Left kidney (tissue), 2 donors: ENCODE data around the gene CBFA2T2. TPM values are rescaled to one million over a fixed set of nuclear protein-coding genes. Genes with fewer than 3 reads are reported as not detected.
"Not testable (repeated sequence)": the region's sequence is repeated elsewhere in the genome, so short reads cannot be mapped to it uniquely, and the experiment has no call there.

Source experiments
- DNase-seq: peaks from one replicate; pipeline ENCODE4 v3.0.0-alpha.2; 2013
- polyA plus RNA-seq: library from polyadenylated mRNA; unstranded; fragments of 120-200 nt; gene quantifications from one replicate; pipeline ENCODE4 v1.2.1, GENCODE V29; 2013; ENCODE audit not compliant: insufficient read length

Gene CBFA2T2
- polyA plus RNA-seq, 1 donor = 36.9 TPM

DNA sequence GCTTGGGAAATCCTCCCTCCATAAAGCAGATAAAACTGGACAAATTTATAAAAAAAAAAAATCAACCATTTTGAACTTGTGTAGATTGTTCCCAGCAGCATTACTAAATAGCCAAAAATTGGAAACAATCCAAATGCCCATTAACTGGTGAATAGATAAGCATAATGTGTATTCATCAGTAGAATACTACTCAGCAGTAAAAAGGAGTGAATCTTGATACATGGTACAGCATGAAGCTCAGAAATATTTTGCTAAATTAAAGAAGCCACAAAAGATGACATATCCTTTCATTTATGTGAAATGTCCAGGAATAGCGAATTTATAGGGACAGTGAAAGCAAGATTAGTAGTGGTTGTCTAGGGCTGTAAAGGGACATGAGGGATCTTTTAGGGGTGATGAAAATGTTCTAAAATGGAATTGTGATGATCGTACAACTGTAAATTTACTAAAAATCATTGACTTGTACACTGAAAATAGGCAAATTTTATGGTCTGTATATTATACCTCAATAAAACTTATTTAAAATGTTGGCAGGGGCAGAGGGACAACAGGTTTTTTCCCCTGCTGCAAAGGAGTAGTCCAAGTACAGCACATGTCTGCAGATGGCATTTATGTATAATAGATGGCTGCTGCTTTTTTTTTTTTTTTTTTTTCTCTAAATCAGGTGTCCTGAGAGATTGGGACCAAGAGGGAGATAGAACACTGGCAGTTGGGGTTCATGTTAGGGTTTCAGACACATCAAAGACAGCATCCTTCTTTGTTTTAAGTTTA lies 59.5 kb downstream of the CBFA2T2 start:
- no peak for DNase-seq

DNA sequence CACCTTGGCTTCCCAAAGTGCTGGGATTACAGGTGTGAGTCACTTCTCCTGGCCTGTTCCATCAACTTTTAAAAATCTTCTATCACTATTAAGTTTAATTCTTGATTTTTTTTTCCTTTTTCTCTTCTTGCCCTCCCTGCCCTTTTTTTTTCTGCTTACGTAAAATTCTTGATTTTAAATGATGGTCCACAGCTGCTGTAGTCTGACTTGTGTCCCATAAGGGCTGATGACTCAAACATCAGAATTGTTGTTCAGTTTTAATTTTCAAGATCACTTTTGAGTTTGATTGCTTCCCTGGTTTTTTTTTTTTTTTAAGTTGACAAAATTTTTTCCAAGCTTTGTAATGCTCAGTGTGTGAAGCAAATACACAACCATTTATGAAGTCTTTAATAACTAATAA lies 61.9 kb downstream of the CBFA2T2 start:
- DNase-seq = no peak

DNA sequence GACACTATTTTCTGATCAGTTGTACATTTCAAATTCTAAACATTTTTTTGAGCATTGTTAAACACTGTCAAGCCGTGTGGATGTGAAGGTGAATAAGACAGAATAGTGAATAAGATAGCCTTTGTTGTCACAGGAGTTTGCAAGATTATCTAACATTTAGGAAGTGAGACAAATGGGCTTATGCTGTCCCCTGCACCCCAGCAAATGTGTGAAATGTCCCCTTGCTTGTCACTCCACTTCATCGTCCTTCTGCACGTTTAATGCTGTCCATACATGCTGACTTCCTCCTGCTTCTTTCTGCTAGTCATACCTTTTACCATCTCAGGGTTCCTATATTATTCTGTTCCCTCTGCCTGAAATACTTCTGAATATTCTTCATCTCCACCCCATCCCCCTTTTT lies 62.6 kb downstream of the CBFA2T2 start:
- no peak for DNase-seq

DNA sequence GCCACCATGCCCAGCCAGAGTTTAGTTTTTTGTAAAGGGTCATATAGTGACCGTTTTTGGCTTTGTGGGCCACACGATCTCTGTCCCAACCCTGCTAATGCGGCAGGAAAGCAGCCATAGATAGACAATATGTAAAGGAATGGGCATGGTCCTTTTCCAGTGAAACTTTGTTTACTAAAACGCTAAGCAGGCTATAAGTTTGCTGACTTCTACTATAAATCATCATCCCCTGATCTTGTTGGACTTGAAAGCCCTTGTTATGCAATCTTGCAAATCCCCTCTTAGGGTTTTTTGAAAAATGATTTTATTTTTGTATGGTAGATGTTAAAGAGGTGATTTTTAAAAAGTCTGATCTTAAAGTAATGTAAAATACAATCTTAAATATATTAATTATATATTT lies 63.6 kb downstream of the CBFA2T2 start:
- DNase-seq = no peak

GRCh38 chr20:33554914-33555420 lies 65.1 kb downstream of the CBFA2T2 start:
- DNase-seq = peak; percentile 86

DNA sequence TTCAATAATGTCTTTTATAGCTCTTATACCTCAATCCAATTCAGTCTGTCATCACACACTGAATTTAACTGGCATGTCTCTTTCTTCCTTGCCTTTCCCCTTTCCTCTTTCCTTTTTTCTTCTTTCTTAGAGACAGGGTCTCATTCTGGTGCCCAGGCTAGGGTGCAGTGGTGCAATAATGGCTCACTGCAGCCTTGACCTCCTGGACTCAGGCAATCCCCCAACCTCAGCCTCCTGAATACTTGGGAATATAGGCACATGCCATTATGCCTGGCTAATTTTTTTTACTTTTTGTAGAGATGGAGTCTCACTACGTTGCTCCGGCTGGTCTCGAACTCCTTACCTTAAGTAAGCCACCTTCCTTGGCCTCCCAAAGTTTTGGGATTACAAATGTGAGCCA lies 65.9 kb downstream of the CBFA2T2 start:
- no peak for DNase-seq

DNA sequence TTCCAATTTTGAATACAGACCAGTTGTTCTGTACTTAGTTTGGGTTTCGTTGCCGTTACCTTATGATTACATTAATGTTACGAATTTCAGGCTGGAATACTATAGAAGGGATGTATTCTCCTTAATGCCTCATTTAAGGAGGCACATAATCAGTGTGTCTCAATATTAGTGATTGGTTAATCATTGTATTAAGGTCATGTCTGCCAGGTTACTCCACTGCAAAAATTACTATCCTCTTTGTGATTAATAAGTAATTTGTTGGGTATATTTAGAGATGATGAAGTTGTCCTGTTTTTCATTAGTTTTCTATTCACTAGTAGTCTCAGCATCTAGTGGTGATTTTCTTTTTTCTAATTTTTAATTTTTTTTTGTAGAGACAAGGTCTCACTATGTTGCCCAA lies 66.3 kb downstream of the CBFA2T2 start:
- DNase-seq = no peak

GRCh38 chr20:33558348-33559144 lies 68.7 kb downstream of the CBFA2T2 start:
- no peak for DNase-seq

DNA sequence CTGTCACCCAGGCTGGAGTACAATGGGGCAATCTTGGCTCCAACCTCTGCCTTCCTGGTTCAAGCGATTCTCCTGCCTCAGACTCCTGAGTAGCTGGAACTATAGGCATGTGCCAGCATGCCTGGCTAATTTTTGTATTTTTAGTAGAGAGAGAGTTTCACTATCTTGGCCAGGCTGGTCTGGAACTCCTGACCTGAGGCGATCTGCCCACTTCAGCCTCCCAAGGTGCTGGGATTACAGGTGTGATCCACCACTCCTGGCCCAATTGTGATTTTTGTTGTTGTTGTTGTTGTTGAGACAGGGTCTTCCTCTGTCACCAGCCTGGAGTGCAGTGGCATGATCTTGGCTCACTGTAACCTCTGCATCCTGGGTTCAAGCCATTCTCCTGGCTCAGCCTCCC lies 69.3 kb downstream of the CBFA2T2 start:
- DNase-seq = no peak

DNA sequence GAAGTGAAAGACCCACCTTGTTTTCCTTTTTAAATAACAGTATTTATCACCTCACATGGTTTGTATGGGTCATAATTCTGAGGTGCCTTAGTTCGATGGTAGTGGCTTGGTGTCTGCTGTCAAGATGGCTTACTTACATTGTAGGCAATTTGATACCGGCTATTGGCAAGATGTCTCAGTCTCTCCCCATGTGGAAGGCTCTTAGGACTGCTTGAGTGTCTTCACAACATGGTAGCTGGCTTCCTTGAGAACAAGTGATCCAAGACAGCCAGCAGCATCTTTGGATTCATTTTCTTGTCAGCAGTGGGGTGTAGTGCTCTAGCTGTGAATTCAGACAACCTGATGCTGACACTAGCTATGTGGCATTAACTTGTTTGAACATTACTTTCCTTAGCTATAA lies 70.1 kb downstream of the CBFA2T2 start:
- DNase-seq = no peak

- DNase-seq = not testable (repeated sequence)
Measured at GRCh38 chr20:33561053-33561452, 71.2 kb downstream of the CBFA2T2 start.

DNA sequence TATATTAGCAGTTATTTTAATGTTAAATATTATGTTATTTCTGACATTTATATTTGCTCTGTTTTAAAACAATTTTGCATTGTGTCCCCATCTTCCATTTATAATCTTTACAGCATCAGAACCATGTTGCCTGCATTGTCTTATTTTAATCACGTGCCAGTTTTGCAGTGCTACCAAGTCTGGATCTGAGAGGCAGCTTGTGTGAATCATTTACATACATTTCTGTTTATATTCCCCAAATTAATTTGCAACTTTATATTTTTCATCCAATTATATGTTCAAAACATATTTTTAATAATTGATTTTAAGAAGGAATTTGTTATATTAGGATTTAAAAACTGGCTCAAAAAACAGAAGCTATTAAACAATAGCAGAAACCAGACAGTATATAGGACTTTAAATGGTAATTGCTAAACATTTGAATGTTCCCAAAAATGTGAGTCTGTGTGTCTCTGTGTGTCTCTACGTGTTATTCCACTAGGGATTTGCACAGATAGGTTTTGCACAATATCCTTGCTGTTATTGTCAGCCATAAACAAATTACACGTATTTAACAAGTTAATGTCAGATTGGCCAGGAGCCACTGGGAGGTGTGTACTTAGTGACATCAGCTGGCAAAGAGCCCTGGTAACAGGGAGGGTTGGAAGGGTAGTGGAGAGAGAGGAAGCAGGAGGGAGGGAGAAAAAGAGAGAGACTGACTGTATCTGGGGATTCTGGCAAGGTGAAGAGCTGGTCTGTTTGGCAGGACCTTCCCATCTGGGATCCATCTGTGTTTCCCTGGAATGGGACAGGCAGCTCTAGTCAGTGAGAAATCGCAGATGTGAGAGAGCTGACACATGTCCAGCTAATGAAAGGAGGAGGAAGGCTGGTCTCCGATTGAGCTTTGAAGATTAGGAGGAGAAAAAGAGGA lies 72.1 kb downstream of the CBFA2T2 start:
- DNase-seq = peak; percentile 67

GRCh38 chr20:33563788-33564187 lies 73.9 kb downstream of the CBFA2T2 start:
- DNase-seq = no peak

DNA sequence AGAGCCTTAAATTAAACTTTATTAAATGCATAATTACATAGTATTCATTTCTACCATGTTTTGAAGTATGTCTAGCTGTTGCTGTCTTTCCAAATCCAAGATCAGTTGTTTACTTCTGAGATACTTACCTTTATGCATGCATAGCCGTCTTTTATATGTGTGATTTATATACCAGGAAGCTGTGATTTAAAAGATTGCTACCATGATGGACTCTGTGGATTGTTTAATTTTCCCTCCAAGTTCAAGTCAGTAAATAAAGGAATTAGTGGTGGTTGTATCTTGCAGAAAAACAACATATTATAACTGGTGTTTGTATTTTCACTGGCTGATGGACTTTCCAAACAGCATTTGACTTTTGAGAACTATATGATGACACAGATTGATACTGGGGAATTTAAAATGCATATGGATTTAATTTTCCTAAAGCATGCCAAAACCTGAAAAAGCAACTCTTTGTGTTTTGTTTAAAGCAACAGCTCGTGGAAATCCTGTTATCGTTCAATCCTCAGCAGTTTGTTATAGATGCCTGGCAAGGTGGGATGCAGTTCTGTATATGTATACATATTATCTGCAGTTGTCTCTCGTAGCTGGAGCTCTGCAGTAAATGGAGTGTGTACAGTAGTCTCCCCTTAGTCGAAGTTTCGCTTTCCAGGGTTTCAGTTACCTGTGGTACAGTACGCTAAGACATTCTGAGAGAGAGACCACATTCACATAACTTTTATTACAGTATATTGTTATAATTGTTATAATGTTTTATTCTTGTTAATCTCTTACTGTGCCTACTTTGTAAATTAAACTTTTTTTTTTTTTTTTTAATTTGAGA lies 77.1 kb downstream of the CBFA2T2 start:
- no peak for DNase-seq

DNA sequence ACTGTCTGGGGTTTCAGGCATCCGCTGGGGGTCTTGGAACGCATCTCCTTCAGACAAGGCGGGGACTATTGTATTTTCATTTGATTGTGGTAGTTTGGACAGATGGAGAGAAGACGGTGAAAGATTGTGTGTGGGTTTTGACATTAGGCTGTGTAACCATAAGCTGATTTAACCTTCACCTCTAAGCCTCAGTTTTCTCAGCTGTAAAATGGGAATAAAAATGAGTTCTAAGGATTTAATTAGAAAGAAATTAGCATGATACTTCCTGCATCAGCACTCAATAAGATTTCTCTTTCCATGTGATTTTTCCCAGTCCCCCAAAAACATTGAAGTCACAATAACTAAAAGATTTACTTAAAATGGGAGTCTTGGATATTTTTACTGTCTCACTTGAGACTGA lies 78.1 kb downstream of the CBFA2T2 start:
- no peak for DNase-seq

DNA sequence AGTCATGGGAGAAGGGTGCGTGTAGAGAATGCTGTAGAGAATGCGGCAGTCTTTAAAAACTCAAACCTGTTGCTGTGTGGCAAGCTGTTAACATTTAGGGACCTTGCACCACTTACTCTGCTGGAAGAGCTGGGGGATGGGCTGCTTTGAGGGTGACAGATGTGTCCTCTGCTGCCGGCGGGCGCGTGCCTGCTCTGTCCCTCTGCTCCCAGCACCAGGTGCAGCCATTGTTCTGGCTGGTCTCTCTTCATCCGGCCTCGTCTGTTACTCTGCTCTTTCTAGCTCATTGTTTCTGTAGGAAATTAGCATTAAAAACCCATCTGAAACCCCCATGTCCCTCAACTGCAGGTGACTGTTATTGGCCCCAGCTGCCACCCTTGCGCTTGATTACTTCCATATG lies 78.5 kb downstream of the CBFA2T2 start:
- peak; percentile 29 for DNase-seq

- DNase-seq = no peak
Measured at GRCh38 chr20:33568868-33569801, 79.2 kb downstream of the CBFA2T2 start.

GRCh38 chr20:33569802-33570391 lies 80.0 kb downstream of the CBFA2T2 start:
- no peak for DNase-seq

DNA sequence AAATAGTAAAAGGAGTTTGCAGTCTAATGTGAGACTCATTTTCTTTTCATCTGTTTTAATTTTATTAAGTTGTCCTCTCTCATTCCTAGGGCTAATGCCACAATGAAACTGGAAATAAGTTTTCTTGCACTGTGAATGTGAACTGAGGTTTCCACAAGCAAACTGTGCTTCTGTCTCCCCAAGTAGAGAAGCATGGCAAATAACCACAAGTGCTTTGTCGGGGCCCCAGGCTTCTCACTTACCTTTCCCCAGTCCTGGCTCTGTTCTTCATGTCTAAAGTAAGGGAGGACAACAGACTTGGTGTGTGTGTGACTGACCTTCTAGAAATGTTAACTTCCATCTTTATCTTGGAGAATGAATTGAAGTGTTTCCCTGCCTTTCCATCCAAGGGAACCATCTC lies 80.8 kb downstream of the CBFA2T2 start:
- no peak for DNase-seq

DNA sequence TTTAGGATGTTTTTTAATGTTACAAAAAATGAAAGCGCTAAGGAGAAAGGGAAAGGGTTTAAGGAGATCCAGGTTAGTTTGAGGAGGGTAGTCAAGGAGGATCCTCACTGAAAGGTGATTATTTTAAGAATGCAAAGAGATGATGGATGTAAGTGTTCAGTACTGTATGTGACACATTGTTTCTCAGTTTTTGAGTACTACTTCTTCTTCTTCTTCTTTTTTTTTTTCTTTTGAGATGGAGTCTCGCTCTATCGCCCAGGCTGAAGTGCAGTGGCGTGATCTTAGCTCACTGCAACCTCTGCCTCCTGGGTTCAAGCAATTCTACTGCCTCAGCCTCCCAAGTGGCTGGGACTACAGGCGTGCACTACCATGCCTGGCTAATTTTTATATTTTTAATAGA lies 83.4 kb downstream of the CBFA2T2 start:
- not testable (repeated sequence) for DNase-seq
